Right lobe of liver (tissue), 4 donors: ENCODE results near the gene SEC24D.

Experiments used
- CTCF ChIP-seq, 4 donors: fragments of 200-600 bp in 3 of 4; fragments of 450-650 bp in 1 of 4; IDR thresholded peaks; one replicate each; pipeline versions ENCODE4 v1.5.1 to v1.8.0; 2016 to 2022; ENCODE audit warnings: antibody characterized with exemption in 4 of 4, mild to moderate bottlenecking in 2 of 4
- POLR2A ChIP-seq: fragments of 450-650 bp; IDR thresholded peaks from one replicate; pipeline ENCODE4 v1.6.1; 2017; ENCODE audit warnings: antibody characterized with exemption, mild to moderate bottlenecking
- donor health status: DM: no; HTN: no; CAD: no.
- donor health status: DM: no; HTN: no; CAD: no.
- donor health status: DM: no; HTN: yes; CAD: no.

- TF ChIP-seq CTCF (IDR thresholded peaks at IDR 0.05) (no peak), POLR2A (no peak)
These were observed 96.8 kb downstream of the SEC24D start for GRCh38 chr4:118739022-118739713.
